GM23338 (cell line): ENCODE measurements around the gene TMEM8B. TPM values are rescaled to one million over a fixed set of nuclear protein-coding genes. Genes with fewer than 3 reads are reported as not detected.

Experiments used
- ATAC-seq: fragments of 200-7000 bp; cut with Tn5 transposase; 3 replicates; pipeline ENCODE4 v1.9.1; 2020
- DNase-seq: peaks from one replicate; pipeline ENCODE4 v3.0.0-alpha.2; 2015; ENCODE audit warnings: low spot score
- H2AFZ ChIP-seq: fragments of 200-600 bp; sonication (generic); 2 replicates; pipeline ENCODE4 v1.8.0; 2016; ENCODE audit warnings: antibody characterized with exemption, mild to moderate bottlenecking, moderate library complexity
- H3F3A ChIP-seq: fragments of 200-600 bp; sonication (generic); replicated peaks from 2 replicates; pipeline ENCODE4 v1.8.0; 2017; ENCODE audit warnings: antibody characterized with exemption, mixed run types, low read depth
- H3K27ac ChIP-seq: fragments of 200-600 bp; sonication (generic); 2 replicates; pipeline ENCODE4 v1.6.1; 2016; ENCODE audit warnings: low read depth
- H3K27me3 ChIP-seq: fragments of 200-600 bp; sonication (generic); 2 replicates; pipeline ENCODE4 v1.8.0; 2016; ENCODE audit warnings: mild to moderate bottlenecking, mixed run types, moderate library complexity; ENCODE audit not compliant: insufficient read depth
- H3K36me3 ChIP-seq: fragments of 200-600 bp; sonication (generic); 2 replicates; pipeline ENCODE4 v1.8.0; 2016; ENCODE audit warnings: mild to moderate bottlenecking; ENCODE audit not compliant: insufficient read depth
- H3K4me1 ChIP-seq: fragments of 200-600 bp; sonication (generic); 2 replicates; pipeline ENCODE4 v1.8.0; 2016; ENCODE audit warnings: mild to moderate bottlenecking, moderate library complexity; ENCODE audit not compliant: insufficient read depth
- H3K4me2 ChIP-seq: fragments of 200-600 bp; sonication (generic); 2 replicates; pipeline ENCODE4 v1.7.1; 2017; ENCODE audit warnings: mixed run types
- H3K4me3 ChIP-seq: fragments of 200-600 bp; sonication (generic); 2 replicates; pipeline ENCODE4 v1.6.1; 2016; ENCODE audit warnings: mixed run types
- H3K79me2 ChIP-seq: fragments of 200-600 bp; sonication (generic); replicated peaks from 2 replicates; pipeline ENCODE4 v1.8.0; 2017; ENCODE audit warnings: mild to moderate bottlenecking; ENCODE audit not compliant: insufficient read depth
- H3K9me2 ChIP-seq: fragments of 200-600 bp; sonication (generic); 2 replicates; pipeline ENCODE4 v1.8.0; 2017; ENCODE audit not compliant: insufficient read depth
- H4K20me1 ChIP-seq: fragments of 200-600 bp; sonication (generic); replicated peaks from 2 replicates; pipeline ENCODE4 v1.8.0; 2017; ENCODE audit warnings: mild to moderate bottlenecking; ENCODE audit not compliant: insufficient read depth
- H3K27ac Mint-ChIP-seq: 2 replicates; pipeline ENCODE4 v1.8.0; 2020; ENCODE audit warnings: inconsistent platforms, mild to moderate bottlenecking, moderate library complexity, mixed read lengths
- H3K27me3 Mint-ChIP-seq: 3 replicates; pipeline ENCODE4 v1.8.0; 2022; ENCODE audit warnings: low read depth, mild to moderate bottlenecking, moderate library complexity, mixed read lengths, inconsistent platforms; ENCODE audit not compliant: insufficient read depth, poor library complexity
- H3K36me3 Mint-ChIP-seq: 3 replicates; pipeline ENCODE4 v1.8.0; 2021; ENCODE audit warnings: low read depth, mild to moderate bottlenecking, inconsistent platforms, moderate library complexity, mixed read lengths
- H3K4me1 Mint-ChIP-seq: 3 replicates; pipeline ENCODE4 v1.8.0; 2020; ENCODE audit warnings: mild to moderate bottlenecking, inconsistent platforms, mixed read lengths
- H3K4me3 Mint-ChIP-seq: 3 replicates; pipeline ENCODE4 v1.8.0; 2021; ENCODE audit warnings: moderate library complexity, mild to moderate bottlenecking, inconsistent platforms, mixed read lengths
- H3K9me3 Mint-ChIP-seq: 3 replicates; pipeline ENCODE4 v1.8.0; 2020; ENCODE audit warnings: moderate library complexity, mild to moderate bottlenecking, inconsistent platforms, mixed read lengths
- CREB1 ChIP-seq: fragments of 250-450 bp; sonication (Bioruptor Pico); IDR thresholded peaks from 2 replicates; pipeline ENCODE4 v1.5.0; 2020; ENCODE audit warnings: low read depth, mild to moderate bottlenecking, moderate library complexity
- EZH2 ChIP-seq: fragments of 200-600 bp; sonication (generic); IDR thresholded peaks from one replicate; pipeline ENCODE4 v1.8.0; 2017; ENCODE audit warnings: antibody characterized with exemption, mild to moderate bottlenecking, low read depth; ENCODE audit not compliant: unreplicated experiment
- EZH2phosphoT487 ChIP-seq: fragments of 200-600 bp; sonication (generic); IDR thresholded peaks from one replicate; pipeline ENCODE4 v1.8.1; 2018; ENCODE audit warnings: antibody characterized with exemption; ENCODE audit not compliant: unreplicated experiment
- JUNB ChIP-seq: IDR thresholded peaks from one replicate; pipeline ENCODE4 v1.6.1; 2016; ENCODE audit warnings: antibody characterized with exemption; ENCODE audit not compliant: unreplicated experiment
- NANOG ChIP-seq: IDR thresholded peaks from 2 replicates; pipeline ENCODE4 v1.6.1; 2016; ENCODE audit warnings: antibody characterized with exemption, borderline replicate concordance
- POLR2AphosphoS5 ChIP-seq: IDR thresholded peaks from 2 replicates; pipeline ENCODE4 v1.6.1; 2016; ENCODE audit warnings: antibody characterized with exemption, low read depth
- REST ChIP-seq: IDR thresholded peaks from one replicate; pipeline ENCODE4 v1.6.1; 2018; ENCODE audit warnings: antibody characterized with exemption; ENCODE audit not compliant: unreplicated experiment
- STAT1 ChIP-seq: IDR thresholded peaks from one replicate; pipeline ENCODE4 v1.6.1; 2016; ENCODE audit warnings: antibody characterized with exemption; ENCODE audit not compliant: unreplicated experiment
- ZNF114 ChIP-seq: fragments of 250-450 bp; sonication (Bioruptor Pico); IDR thresholded peaks from 2 replicates; pipeline ENCODE4 v1.5.0; 2020; ENCODE audit warnings: mild to moderate bottlenecking, moderate library complexity
- ZNF331 ChIP-seq: fragments of 250-450 bp; sonication (Bioruptor Pico); IDR thresholded peaks from 2 replicates; pipeline ENCODE4 v1.5.0; 2020; ENCODE audit warnings: low read depth, mild to moderate bottlenecking, moderate library complexity
- ZNF462 ChIP-seq: fragments of 250-450 bp; sonication (Bioruptor Pico); IDR thresholded peaks from 2 replicates; pipeline ENCODE4 v1.5.0; 2020; ENCODE audit warnings: mild to moderate bottlenecking, moderate library complexity
- polyA plus RNA-seq: library from polyadenylated mRNA; unstranded; fragments of >200 nt; fragmentation: Nextera tagmentation; extraction: Ambion mirVana; gene quantifications from 2 replicates; pipeline ENCODE4 v1.2.1, GENCODE V29; 2016
- total RNA-seq: library from RNA; depleted of rRNA; stranded (reverse); fragments of >200 nt; shearing (Covaris generic); gene quantifications from 2 replicates; pipeline ENCODE4 v1.2.3, GENCODE V29; 2014
- TF ChIP-seq, protein P1 (sequence below), 2 experiments: fragments of 200-600 bp in 1 of 2; sonication (generic) in 1 of 2; conservative IDR thresholded peaks; 2 replicates each; pipeline versions ENCODE4 v1.5.1 to v1.6.1; 2016 to 2017; ENCODE audit warnings: antibody characterized with exemption in 2 of 2, low read depth in 2 of 2, mild to moderate bottlenecking in 2 of 2, moderate library complexity in 1 of 2
- TF ChIP-seq, protein P2 (sequence below): IDR thresholded peaks from 2 replicates; pipeline ENCODE4 v1.6.1; 2016; ENCODE audit warnings: antibody characterized with exemption

TMEM8B gene
- total and polyA plus RNA-seq, 2 experiments from 2014 or later = 4.2 to 5.5 TPM

- Histone ChIP-seq H4K20me1 (no peaks in the 10 kb centered on the region), H3K9me2 (no peaks in the 10 kb centered on the region), H3K79me2 (no peaks in the 10 kb centered on the region), H2AFZ (no peak overlapping the region), H3K27me3 (no peaks in the 10 kb centered on the region), H3K4me1 (no peaks in the 10 kb centered on the region), H3K36me3 (no peaks in the 10 kb centered on the region), H3F3A (no peaks in the 10 kb centered on the region), H3K4me3 (no peak overlapping the region), H3K27ac (no peak overlapping the region), H3K4me2 (no peak overlapping the region)
- H3K9me3 Mint-ChIP-seq = no peaks in the 10 kb centered on the region
- H3K27ac Mint-ChIP-seq = no peak overlapping the region
- peaks cover 4% of the 10 kb centered on the region; the same call in 2 of the 3 replicates for H3K4me1 Mint-ChIP-seq
- DNase-seq (no peak), ATAC-seq (no peak)
- H3K27me3 Mint-ChIP-seq = peaks cover 11% of the 10 kb centered on the region
- no peaks in the 10 kb centered on the region for H3K36me3 Mint-ChIP-seq
- no peak overlapping the region for H3K4me3 Mint-ChIP-seq
- TF ChIP-seq EZH2 (no peak), EZH2phosphoT487 (no peak), STAT1 (no peak), JUNB (no peak), ZNF331 (no peak), ZNF114 (no peak), POLR2AphosphoS5 (no peak), ZNF462 (CRISPR knock-in tag) (no peak), CREB1 (CRISPR knock-in tag) (no peak), NANOG (no peak), REST (no peak)
- TF ChIP-seq, protein P1, sequence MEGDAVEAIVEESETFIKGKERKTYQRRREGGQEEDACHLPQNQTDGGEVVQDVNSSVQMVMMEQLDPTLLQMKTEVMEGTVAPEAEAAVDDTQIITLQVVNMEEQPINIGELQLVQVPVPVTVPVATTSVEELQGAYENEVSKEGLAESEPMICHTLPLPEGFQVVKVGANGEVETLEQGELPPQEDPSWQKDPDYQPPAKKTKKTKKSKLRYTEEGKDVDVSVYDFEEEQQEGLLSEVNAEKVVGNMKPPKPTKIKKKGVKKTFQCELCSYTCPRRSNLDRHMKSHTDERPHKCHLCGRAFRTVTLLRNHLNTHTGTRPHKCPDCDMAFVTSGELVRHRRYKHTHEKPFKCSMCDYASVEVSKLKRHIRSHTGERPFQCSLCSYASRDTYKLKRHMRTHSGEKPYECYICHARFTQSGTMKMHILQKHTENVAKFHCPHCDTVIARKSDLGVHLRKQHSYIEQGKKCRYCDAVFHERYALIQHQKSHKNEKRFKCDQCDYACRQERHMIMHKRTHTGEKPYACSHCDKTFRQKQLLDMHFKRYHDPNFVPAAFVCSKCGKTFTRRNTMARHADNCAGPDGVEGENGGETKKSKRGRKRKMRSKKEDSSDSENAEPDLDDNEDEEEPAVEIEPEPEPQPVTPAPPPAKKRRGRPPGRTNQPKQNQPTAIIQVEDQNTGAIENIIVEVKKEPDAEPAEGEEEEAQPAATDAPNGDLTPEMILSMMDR (conservative IDR thresholded peaks at IDR 0.05; ENCODE audit: low read depth in 2 of 2) = no peak
- TF ChIP-seq, protein P2, sequence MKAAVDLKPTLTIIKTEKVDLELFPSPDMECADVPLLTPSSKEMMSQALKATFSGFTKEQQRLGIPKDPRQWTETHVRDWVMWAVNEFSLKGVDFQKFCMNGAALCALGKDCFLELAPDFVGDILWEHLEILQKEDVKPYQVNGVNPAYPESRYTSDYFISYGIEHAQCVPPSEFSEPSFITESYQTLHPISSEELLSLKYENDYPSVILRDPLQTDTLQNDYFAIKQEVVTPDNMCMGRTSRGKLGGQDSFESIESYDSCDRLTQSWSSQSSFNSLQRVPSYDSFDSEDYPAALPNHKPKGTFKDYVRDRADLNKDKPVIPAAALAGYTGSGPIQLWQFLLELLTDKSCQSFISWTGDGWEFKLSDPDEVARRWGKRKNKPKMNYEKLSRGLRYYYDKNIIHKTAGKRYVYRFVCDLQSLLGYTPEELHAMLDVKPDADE = no peak
These were observed 27.2 kb downstream of the TMEM8B start for GRCh38 chr9:35856206-35856605.
